PC-3 (cell line): ENCODE data around the gene RESP18.

Source experiments
- EZH2 ChIP-seq: fragments of 300-600 bp; sonication (generic); IDR thresholded peaks from one replicate; pipeline ENCODE4 v1.6.1; 2017; ENCODE audit warnings: antibody characterized with exemption, mild to moderate bottlenecking, low read length; ENCODE audit not compliant: unreplicated experiment
- TF ChIP-seq, protein P1 (sequence below): fragments of 300-600 bp; sonication (generic); conservative IDR thresholded peaks from 2 replicates; pipeline ENCODE4 v1.5.1; 2017; ENCODE audit warnings: antibody characterized with exemption, low read depth, mild to moderate bottlenecking, low read length

DNA sequence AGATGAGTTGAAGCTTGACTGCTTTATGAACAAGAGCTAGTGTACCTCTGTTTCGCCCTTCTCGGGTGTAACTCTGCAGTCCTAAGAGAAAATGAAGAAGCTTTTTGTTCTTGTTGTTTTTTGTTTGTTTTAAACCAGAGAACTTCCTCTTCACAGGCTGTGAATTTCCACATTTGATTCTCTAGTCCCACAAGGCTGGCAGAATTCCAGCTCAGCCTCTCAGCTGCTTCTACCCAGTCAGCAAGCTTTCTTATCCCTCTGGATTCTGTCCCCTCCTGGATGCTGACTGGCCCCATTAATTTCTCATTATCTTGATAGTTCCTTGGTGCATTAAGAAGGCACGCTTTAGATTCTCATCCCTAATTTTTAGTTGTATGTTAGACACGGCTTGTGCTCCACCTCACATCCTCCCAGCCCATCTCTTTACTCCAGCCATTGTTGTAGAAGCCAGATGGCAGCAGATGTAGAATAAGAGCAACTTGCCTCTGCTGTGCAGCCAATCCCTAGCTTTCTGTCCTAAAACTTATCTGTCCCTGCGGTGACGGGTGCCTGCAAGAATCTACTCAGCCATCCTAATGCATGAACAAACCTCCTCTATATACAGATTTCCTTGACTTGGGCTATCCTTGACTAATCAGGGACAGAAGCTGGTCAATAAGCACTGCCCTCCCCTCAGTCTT, 12.3 kb upstream of the RESP18 start:
- TF ChIP-seq, protein P1, sequence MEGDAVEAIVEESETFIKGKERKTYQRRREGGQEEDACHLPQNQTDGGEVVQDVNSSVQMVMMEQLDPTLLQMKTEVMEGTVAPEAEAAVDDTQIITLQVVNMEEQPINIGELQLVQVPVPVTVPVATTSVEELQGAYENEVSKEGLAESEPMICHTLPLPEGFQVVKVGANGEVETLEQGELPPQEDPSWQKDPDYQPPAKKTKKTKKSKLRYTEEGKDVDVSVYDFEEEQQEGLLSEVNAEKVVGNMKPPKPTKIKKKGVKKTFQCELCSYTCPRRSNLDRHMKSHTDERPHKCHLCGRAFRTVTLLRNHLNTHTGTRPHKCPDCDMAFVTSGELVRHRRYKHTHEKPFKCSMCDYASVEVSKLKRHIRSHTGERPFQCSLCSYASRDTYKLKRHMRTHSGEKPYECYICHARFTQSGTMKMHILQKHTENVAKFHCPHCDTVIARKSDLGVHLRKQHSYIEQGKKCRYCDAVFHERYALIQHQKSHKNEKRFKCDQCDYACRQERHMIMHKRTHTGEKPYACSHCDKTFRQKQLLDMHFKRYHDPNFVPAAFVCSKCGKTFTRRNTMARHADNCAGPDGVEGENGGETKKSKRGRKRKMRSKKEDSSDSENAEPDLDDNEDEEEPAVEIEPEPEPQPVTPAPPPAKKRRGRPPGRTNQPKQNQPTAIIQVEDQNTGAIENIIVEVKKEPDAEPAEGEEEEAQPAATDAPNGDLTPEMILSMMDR, result no peak
- TF ChIP-seq EZH2, result no peak
